GM10248 (cell line): ENCODE data around the gene DNAJC9.
"Not testable (repeated sequence)": the region's sequence is repeated elsewhere in the genome, so short reads cannot be mapped to it uniquely, and the experiment has no call there.

Experiments used
- CTCF ChIA-PET: fragments of 300-600 bp; sonication (Branson Sonifier 250); formaldehyde crosslinking; extraction: SDS; loops from one replicate; lab custom pipeline; 2021; ENCODE audit warnings: antibody characterized with exemption; lab: Yijun Ruan, JAX
- POLR2A ChIA-PET: fragments of 350-650 bp; sonication (Branson Sonifier 250); formaldehyde crosslinking; extraction: SDS; loops from one replicate; lab custom pipeline; 2020; ENCODE audit warnings: antibody characterized with exemption; lab: Yijun Ruan, JAX
- DNase-seq: peaks from one replicate; pipeline ENCODE4 v3.0.0; 2012; ENCODE audit errors: extremely low spot score
- CTCF ChIP-seq: IDR thresholded peaks from 2 replicates; pipeline ENCODE4 v1.5.1; 2012; ENCODE audit warnings: mild to moderate bottlenecking, low read depth; ENCODE audit errors: extremely low read depth, missing control alignments, control extremely low read depth

DNAJC9 gene

GRCh38 chr10:73263693-73264347 is 16.8 kb upstream of the DNAJC9 start:
- CTCF ChIA-PET: interaction anchor here (0.7 to 2.6 kb wide), 12 partner anchors 9 to 381 kb away, joined by 3 to 23 read pairs (median 4); partner anchors contain the start of genes MRPS16 and MSS51
- POLR2A ChIA-PET: interaction anchor here (1.0 kb wide), 2 partner anchors 16 to 149 kb away, joined by 3 to 4 read pairs; partner anchors contain the start of gene DNAJC9
- no peak for DNase-seq
- peak; percentile 33 for TF ChIP-seq CTCF

- no peak for DNase-seq
- CTCF ChIA-PET: interaction anchor here (0.7 to 2.6 kb wide), 10 partner anchors 11 to 382 kb away, joined by 3 to 23 read pairs (median 4); partner anchors contain the start of genes MRPS16 and MSS51
- no peak for TF ChIP-seq CTCF
- POLR2A ChIA-PET: no interaction called here
These were observed 16.0 kb upstream of the DNAJC9 start for GRCh38 chr10:73262880-73263555.

- no peak for TF ChIP-seq CTCF
- ChIA-PET POLR2A (no interaction called here), CTCF (interaction anchor here (2.6 kb wide), 1 partner anchor 10 kb away, joined by 23 read pairs; the partner anchor contains the start of gene MRPS16)
- DNase-seq: no peak
These were observed 15.2 kb upstream of the DNAJC9 start for GRCh38 chr10:73262105-73262730.

GRCh38 chr10:73261362-73261995 is 14.4 kb upstream of the DNAJC9 start:
- no peak for DNase-seq
- TF ChIP-seq CTCF: no peak
- ChIA-PET CTCF (no interaction called here), POLR2A (no interaction called here)

GRCh38 chr10:73258612-73259011 is 11.6 kb upstream of the DNAJC9 start:
- CTCF ChIA-PET, DNase-seq, POLR2A ChIA-PET: not testable (repeated sequence)

GRCh38 chr10:73253225-73253555 is 6.1 kb upstream of the DNAJC9 start:
- ChIA-PET CTCF (interaction anchor here (1.1 to 3.8 kb wide), 3 partner anchors 10 to 391 kb away, joined by 3 to 23 read pairs (median 4); no protein-coding TSS in a partner anchor), POLR2A (no interaction called here)
- DNase-seq: peak; percentile 41
- TF ChIP-seq CTCF: no peak
